GM12878 (cell line): ENCODE measurements around the gene TMA16. TPM values are rescaled to one million over a fixed set of nuclear protein-coding genes. Genes with fewer than 3 reads are reported as not detected.

Source experiments
- ATF7 ChIP-seq: fragments of 450-650 bp; IDR thresholded peaks from 2 replicates; pipeline ENCODE4 v1.6.1; 2016; ENCODE audit warnings: low read depth, mild to moderate bottlenecking
- BCL11A ChIP-seq: IDR thresholded peaks from 2 replicates; pipeline ENCODE4 v1.6.1; 2011; ENCODE audit warnings: low read depth, low read length
- CBX5 ChIP-seq: sonication (generic); IDR thresholded peaks from 2 replicates; pipeline ENCODE4 v1.6.1; 2016; ENCODE audit warnings: low read depth, moderate library complexity, mild to moderate bottlenecking, inconsistent platforms
- ETV6 ChIP-seq, 2 experiments: fragments of 450-650 bp in 1 of 2; IDR thresholded peaks in 1 of 2; conservative IDR thresholded peaks in 1 of 2; 2 replicates each; pipeline ENCODE4 v1.6.1; 2014; ENCODE audit warnings: antibody characterized with exemption in 1 of 2, borderline replicate concordance in 1 of 2, low read depth in 1 of 2, mild to moderate bottlenecking in 1 of 2, moderate library complexity in 1 of 2
- IKZF1 ChIP-seq: fragments of 450-650 bp; conservative IDR thresholded peaks from 2 replicates; pipeline ENCODE4 v1.6.1; 2017; ENCODE audit warnings: antibody characterized with exemption, mild to moderate bottlenecking
- MEF2B ChIP-seq: fragments of 450-650 bp; IDR thresholded peaks from 2 replicates; pipeline ENCODE4 v1.6.1; 2018; ENCODE audit warnings: mild to moderate bottlenecking, moderate library complexity; ENCODE audit not compliant: partially characterized antibody, poor library complexity, severe bottlenecking
- NKRF ChIP-seq: fragments of 450-650 bp; conservative IDR thresholded peaks from 2 replicates; pipeline ENCODE4 v1.6.1; 2017; ENCODE audit warnings: mild to moderate bottlenecking, moderate library complexity
- PKNOX1 ChIP-seq: fragments of 450-650 bp; IDR thresholded peaks from 2 replicates; pipeline ENCODE4 v1.6.1; 2016; ENCODE audit warnings: mild to moderate bottlenecking
- RUNX3 ChIP-seq: IDR thresholded peaks from 2 replicates; pipeline ENCODE4 v1.6.1; 2012; ENCODE audit warnings: low read length, inconsistent platforms
- SKIL ChIP-seq: fragments of 450-650 bp; IDR thresholded peaks from 2 replicates; pipeline ENCODE4 v1.6.1; 2017; ENCODE audit warnings: mild to moderate bottlenecking, low read depth, inconsistent platforms; ENCODE audit not compliant: poor library complexity, severe bottlenecking
- SMAD1 ChIP-seq: fragments of 450-650 bp; IDR thresholded peaks from 2 replicates; pipeline ENCODE4 v1.6.1; 2018; ENCODE audit warnings: mild to moderate bottlenecking, low read depth; ENCODE audit not compliant: partially characterized antibody
- SRF ChIP-seq, 2 experiments: IDR thresholded peaks; 2 replicates each; pipeline ENCODE4 v1.6.1; 2011; ENCODE audit warnings: low read depth in 2 of 2, low read length in 2 of 2, mild to moderate bottlenecking in 1 of 2, moderate library complexity in 1 of 2
- ZNF274 ChIP-seq: IDR thresholded peaks from one replicate; pipeline ENCODE4 v1.8.0; 2011; ENCODE audit not compliant: insufficient read length, insufficient read depth
- polyA plus RNA-seq, 11 experiments: library from polyadenylated mRNA; depleted of rRNA in 4 of 11; unstranded in 6 of 11; stranded (reverse) in 5 of 11; fragments of >200 nt; fragmentation: Nextera tagmentation in 4 of 11; fragmentation: Illumina TruSeq in 1 of 11; extraction: Ambion mirVana in 4 of 11; extraction: Trizol in 1 of 11; gene quantifications; 1 replicate in 1 of 11; 2 replicates in 10 of 11; pipeline versions ENCODE4 v1.2.1 to v1.2.3, GENCODE V29; 2011 to 2016; ENCODE audit warnings: inconsistent platforms in 2 of 11, missing spikeins in 2 of 11, low read depth in 1 of 11
- total RNA-seq, 4 experiments: library from RNA; depleted of rRNA in 3 of 4; stranded (reverse); fragments of >200 nt in 3 of 4; fragmentation: Illumina TruSeq in 1 of 4; extraction: Trizol in 1 of 4; gene quantifications; 2 replicates each; pipeline versions ENCODE4 v1.2.1 to v1.2.3, GENCODE V29; 2013 to 2021

TMA16 gene
- total and polyA plus RNA-seq, 10 of the 15 experiments (the other 5 are each of a cell fraction or from before 2014, with no cell fraction given), result 37.9 to 91.0 (median 55.8) TPM

DNA sequence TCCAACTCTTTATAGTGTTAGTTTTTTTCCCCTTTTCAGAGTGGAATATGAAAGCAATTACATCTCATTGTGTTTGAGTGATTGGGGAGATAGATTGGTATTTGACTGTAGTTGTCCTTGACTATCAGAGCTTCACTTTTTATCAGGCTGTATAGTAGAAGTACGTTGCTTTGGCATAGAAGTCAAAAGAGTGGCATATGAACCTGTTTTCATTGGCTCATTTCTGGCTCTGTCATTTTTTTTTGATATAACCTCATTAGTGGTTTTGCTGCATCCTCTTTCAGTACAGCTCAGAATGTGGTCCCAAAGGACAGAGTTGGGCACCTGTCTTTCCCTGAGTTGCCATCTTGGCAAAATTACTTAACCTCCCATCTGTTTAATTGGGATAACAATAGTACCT is 1.4 kb downstream of the TMA16 start (continued):
- TF ChIP-seq NKRF, result 0 out of 2 replicates have a peak, but pooled peaks have one; percentile 42
- peak; percentile 91 for TF ChIP-seq PKNOX1
- TF ChIP-seq ZNF274, result no peak
- TF ChIP-seq IKZF1, result peak; percentile 77
- peak; percentile 57 for TF ChIP-seq ATF7
- peak; percentile 92 for TF ChIP-seq RUNX3
- TF ChIP-seq BCL11A, result peak; percentile 87
- TF ChIP-seq SRF (IDR thresholded peaks at IDR 0.05; ENCODE audit: low read depth in 2 of 2, low read length in 2 of 2), result no peak
- 0 out of 4 replicates have a peak, but pooled peaks of 1 of the 2 experiments have one; percentile 24 for TF ChIP-seq ETV6 (conservative IDR thresholded peaks at IDR 0.05 in 1 of 2, IDR thresholded peaks at IDR 0.05 in 1 of 2; ENCODE audit: borderline replicate concordance in 1 of 2, low read depth in 1 of 2)
- peak; percentile 26 for TF ChIP-seq SMAD1
- 0 out of 2 replicates have a peak, but pooled peaks have one; percentile 20 for TF ChIP-seq CBX5
- no peak for TF ChIP-seq SKIL
- peak; percentile 92 for TF ChIP-seq MEF2B
